HuH-7.5 (cell line): Measurements from ENCODE around the gene DDX46.
"Not testable (repeated sequence)": the region's sequence is repeated elsewhere in the genome, so short reads cannot be mapped to it uniquely, and the experiment has no call there.

Experiments
- DNase-seq: peaks from one replicate; pipeline ENCODE4 v3.0.0; 2011; ENCODE audit warnings: low spot score

The DDX46 gene

DNA sequence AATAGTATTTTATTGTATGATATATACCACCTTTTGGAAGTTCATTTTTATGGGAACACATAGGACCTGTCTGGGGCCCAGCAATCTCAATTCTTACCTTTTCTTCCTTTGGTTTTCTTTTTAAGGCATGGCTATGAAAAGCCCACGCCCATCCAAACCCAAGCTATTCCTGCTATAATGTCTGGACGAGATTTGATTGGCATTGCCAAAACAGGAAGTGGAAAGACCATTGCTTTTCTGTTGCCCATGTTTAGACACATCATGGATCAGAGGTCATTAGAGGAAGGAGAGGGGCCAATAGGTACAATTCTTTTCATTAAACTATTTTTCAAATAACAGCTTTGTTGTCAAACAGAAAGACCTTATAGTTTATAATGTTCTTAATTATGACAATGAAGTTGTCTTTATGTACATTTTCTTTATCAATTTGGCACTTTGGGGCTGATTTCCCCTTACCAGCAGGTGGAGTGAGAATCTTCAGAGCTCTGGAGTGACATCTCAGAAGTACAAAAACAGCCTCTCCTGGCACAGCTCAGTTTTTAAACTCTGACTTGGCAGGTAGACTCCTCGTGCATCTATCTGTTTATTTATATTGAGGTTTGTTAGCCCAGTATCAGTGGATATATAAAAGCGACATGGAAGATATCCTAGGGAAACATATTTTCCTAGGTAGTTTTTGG lies 25.8 kb downstream of the DDX46 start:
- DNase-seq, result no peak

DNA sequence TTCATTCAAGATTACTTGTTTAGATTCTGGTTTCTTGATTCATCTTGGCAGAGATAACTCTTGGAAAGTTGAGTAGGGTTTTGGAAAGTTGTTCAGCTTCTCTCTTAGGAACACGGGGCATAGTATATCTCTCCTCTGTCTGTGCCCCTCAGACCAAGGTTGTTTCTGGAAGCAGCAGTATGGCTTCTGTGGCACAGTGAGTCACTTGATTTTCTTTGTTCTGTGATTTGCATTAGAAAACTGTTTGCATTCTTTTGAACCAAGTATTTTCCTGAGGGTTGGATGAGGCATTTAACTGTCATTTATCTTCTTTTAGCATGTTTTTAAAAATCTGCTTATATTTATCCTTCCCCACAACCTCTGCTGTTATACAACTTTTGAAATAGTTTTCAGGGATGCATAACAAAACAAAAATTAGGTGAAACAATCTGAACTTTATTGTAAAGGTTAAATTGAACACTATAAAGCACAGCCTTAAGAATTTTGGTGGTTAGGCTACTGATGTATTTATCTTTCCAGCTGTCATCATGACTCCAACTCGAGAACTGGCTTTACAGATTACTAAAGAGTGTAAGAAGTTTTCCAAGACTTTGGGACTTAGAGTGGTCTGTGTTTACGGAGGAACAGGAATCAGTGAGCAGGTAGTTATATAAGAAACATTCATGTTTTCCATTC lies 26.5 kb downstream of the DDX46 start:
- DNase-seq, result no peak

DNA sequence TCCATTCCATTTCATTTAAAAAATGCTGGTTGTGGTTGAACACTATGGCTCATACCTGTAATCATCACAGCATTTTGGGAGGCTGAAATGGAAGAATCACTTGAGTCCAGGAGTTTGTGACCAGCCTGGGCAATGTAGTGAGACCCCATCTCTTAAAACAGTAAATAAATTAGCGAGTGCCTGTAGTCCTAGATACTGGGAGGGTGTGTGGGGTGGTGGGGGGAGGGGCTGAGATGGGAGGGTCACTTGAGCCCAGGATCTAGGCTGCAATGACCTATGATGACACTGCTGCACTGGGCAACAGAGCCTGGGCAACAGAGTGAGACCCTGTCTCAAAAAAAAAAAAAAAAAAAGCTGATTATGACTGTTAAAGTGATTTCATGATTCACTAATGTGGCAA lies 29.1 kb downstream of the DDX46 start:
- DNase-seq, result no peak

DNA sequence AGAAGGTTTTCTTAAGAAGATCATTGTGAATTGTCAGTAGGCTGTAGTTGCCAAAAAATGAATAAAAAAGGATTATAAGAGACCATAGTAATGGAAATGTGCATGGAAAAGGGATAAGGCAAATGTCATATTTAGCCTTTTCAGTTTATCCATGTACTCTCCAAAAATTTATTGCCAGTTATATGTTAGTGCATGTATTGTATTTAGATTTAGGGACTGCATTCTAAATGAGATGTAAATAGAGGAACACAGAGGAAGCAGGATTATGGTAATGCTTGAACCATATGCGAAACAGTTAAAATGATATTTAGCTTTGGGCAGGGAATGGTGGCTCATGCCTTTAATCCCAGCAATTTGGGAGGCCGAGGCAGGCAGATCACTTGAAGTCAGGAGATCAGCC lies 33.0 kb downstream of the DDX46 start:
- DNase-seq, result no peak

DNA sequence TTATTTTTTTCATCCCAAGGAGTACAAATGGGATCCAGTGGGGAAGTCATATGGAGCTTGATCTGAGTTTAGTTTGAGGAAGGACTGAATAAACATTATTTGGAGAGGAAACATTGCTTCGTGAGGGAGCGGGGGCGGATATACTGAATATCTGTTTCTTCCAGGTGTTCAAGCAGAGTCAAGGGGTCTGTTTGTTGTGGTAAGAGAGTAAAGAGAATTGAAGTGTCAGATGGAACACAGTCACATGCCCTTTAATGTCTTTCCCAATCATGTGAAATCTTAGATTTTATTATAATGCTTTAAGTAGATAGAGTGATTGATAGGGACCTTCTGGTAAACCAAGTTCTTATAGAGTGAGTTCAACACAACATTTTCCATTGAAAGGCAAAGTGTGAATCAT lies 33.7 kb downstream of the DDX46 start:
- no peak for DNase-seq

DNA sequence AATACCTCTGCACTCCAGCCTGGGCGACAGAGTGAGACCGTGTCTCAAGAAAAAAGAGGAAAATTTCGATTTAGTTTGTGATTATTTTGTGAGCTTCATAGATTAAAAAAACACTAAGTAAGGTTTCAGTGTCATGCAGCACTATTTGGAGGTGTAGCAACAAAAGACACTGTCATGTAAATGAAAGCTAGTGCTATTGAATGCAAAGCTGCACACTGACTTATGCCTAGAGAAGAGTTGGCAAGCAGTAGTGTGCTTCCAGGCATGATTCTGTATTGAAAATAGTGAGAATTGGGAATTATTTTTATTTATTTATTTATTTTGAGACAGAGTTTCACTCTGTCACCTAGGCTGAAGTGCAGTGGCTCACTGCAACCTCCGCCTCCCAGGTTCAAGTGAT lies 34.5 kb downstream of the DDX46 start:
- DNase-seq, result no peak

DNA sequence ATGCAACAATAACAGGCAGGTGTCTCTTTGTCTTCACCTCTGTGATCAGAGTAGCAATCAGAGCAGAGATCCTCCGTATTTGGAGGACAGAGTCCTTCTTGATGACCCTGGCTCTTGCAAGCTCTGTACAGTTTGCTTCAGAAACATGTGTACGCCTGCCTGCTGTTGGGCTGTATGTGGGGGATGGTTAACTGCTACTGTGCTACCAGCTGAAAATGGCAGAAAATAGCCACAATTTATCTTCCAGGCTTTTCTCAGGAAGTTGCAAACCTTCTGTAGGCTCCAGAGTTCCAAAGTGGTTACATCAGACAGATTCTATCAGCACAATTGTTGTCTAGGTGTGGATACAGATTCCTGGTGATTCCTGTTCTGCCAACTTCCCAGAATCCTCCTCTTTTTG lies 35.5 kb downstream of the DDX46 start:
- no peak for DNase-seq

DNA sequence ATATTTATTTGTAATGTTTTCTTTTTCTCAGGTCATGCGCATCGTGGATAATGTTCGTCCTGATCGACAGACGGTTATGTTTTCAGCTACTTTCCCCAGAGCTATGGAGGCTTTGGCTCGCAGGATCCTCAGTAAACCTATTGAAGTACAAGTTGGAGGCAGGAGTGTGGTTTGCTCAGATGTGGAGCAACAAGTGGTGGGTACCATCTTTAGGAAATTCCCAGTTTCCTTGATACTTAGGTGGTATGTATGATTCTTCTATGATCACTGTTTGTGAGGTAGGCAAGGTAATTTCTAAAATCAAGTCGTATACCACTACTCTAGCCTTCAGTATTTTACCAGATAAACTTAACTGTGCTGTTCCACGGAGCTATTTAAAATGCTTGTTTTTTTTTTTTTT lies 36.2 kb downstream of the DDX46 start:
- DNase-seq, result no peak

DNA sequence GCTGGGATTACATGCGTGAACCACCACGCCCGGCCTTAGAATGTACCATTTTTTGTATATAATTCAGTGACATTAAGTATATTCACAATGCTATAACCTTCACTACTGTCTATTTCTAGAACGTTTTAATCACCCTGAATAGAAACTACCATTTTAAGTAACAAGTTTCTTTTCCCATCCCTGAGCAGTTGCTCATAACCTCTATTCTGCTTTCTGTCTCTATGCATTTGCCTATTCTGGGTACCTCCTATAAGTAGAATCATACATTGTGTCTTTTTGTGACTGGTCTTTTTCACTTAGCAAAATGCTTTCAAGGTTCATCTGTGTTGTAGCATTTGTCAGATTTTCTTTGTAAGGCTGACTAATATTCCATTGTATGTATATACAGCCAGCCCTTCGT lies 39.9 kb downstream of the DDX46 start:
- no peak for DNase-seq

DNA sequence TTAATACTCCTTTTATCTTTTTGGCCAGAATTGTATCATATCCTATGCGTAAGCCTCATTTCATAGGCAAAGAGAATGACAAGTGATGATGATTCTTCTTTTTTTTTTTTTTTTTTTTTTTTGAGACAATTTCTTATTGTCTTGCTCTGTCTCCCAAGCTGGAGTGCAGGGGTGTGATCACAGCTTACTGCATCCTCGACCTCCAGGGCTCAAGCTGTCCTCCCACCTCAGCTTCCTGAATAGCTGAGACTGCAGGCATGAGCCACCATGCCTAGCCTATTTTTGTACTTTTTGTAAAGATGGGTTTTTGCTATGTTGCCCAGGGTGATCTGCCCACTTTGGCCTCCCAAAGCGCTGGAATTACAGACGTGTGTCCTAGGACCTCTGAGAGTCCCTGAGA lies 45.2 kb downstream of the DDX46 start:
- DNase-seq, result no peak

DNA sequence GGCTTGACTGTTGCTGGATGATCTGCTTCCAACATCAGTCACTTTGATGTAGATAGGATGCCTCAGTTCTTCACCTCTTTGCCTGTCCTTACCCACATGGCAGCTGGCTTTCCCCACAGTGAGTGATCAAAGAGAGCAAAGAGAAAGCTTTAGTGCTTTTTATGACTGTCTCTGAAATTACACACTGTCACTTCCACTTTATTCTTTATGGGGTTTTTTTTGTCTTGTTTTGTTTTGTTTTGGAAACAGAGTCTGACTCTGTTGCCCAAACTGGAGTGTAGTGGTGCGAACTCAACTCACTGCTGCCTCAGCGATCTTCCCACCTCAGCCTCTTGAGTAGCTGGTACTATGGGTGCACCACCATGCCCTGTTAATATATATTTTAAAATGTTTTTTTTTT lies 54.8 kb downstream of the DDX46 start:
- no peak for DNase-seq

DNA sequence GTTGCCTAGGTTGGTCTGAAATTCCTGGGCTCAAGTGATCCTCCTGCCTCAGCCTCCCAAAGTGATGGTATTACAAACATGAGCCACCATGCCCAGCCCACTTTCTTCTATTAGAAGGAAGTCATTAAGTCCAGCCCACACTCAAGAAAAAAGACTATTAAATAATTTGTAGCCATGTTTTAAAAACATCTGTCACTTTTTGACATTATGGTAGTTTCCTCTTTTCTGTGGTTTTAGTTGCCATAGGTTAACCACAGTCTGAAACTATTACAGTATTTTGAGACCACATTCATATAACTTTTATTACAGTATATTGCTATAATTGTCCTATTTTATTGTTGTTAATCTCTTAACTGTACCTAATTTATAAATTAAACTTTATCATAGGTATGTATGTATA lies 55.2 kb downstream of the DDX46 start:
- DNase-seq, result no peak

DNA sequence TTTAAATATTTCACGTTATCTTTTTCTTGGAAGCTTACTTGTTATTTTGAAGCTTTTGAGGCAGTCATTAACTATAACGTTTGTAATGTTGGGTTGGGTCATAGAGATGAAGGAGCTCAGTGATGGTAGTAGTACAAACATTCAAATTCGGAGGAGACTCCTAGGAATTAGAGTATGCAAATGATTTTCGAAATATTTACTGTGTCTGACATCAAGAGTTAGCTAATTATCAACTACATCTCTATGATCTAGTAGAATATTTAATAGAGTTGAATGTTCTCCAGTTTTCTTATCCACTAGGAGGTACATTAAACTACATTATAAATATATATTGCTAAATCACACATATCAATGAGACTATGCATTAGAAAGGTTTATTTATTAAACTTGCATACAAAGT lies 58.4 kb downstream of the DDX46 start:
- no peak for DNase-seq

DNA sequence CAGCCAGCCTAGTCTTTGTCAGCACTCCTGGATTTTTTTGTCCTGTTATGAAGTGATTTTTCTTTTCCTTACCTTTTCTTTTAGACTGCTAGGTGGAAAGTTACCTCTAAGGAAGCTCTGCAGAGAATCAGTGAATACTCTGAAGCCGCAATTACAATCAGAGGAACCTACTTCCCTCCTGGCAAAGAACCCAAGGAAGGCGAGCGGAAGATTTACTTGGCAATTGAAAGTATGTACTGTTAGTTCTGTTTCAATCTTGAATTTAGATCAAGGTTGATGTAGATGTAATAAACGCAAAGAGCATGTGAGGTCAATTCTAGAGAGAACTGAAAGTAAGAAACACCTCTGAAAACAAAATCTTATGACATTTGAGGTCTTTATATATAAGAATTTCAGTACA lies 60.2 kb downstream of the DDX46 start:
- no peak for DNase-seq

DNA sequence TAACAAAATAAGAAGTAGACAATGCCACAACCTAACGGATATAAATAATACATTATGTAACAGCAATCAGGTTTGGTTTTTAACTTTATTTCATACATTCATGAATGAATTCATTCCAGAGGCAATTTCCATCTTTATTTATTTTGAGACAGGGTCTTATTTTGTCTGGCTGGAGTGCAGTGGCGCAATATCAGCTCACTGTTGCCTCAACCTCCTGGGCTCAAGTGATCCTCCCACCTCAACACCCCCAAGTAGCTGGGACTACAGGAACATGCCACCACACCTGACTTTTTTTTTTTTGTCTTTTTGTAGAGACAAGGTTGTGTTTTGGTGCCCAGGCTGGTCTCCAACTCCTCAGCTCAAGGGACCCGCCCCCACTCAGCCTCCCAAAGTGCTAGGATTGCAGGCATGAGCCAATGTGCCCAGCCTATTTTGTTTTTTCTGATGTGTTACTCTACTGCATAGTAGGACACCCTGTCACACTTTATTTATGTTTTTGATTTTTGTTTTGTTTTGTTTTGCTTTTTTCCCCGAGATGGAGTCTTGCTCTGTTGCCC lies 60.9 kb downstream of the DDX46 start:
- DNase-seq, result no peak

DNA sequence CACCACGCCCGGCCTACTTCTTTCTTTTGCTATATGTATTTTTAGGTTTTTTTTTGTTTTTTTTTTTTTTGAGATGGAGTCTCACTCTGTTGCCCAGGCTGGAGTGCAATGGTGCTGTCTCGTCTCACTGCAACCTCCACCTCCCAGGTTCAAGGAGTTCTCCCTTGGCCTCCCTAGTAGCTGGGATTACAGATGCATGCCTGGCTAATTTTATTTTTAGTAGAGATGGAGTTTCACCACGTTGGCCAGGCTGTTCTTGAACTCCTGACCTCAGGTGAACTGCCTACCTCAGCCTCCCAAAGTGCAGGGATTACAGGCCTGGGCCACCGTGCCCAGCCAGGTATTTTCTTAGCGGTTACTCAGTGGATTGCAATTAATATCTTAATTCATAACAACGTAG lies 63.3 kb downstream of the DDX46 start:
- no peak for DNase-seq

DNA sequence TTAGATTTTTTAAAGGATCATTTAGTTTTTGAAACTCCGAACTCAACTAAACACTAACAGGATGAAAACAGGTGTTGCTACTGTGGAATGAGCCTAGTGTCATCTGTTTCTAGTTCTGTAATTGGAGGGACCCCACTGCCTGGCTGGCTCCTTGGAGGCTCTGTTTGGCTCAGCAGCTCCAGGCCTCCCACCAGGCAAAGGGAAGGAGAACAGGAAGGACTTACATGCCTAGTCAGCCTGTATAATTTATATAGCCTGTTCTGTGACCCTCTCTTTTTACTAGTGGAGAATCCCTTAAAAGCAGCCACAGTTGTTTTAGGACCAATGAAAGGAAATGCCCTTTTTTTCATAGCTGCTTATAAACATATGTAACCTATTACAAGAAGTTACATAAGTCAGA lies 66.1 kb downstream of the DDX46 start:
- DNase-seq, result no peak

DNA sequence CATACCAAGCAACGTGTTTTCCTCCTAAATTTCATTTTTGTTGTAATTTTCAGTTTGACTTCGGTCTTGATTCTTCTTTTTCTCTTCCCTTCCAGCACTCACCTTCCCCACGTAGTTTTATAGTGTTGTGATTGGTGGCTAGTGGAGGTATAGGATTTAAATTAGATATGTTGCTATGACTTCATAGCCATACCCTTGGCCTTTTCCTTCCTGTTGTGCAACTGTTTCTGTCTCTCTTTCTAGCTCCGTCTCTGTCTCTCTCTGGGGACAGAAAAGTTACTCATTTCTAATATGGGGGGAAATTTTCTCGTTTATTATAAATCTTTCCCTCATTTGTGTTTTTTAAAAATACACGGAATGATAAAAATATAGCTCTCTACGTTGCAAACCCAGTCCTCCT lies 66.6 kb downstream of the DDX46 start:
- no peak for DNase-seq

DNA sequence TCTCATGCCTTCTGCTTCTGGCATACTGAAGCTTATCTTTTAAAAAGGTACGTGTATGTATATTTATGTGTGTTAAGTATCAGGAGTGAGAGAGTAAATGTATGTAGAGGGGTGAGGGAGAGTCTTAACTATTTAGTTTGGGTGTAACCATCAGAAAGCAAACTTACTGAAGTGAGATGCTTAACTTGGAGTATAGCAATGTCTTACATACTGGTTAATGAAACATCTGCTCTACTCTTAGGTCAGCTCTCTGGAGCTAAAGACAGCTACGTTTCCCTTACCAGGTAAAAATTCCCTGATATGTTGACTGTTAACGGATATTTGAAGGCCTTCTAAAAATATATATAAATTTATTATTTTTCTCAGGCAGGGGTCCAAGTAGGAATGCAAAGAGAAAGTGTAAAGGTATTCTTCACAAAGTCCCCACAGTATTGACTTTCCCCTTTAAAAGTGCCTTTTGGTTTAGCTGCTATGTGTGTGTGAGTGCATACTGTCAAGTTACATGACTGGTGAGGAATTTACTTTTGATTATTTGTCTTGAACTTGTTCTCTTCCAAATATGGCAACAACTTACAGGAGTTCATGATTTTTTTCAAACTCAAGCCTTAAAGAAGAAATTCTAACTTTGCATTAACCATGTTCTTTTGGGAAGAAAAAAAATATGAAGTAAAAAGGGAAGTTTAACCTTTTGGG lies 74.9 kb downstream of the DDX46 start:
- DNase-seq, result no peak

DNA sequence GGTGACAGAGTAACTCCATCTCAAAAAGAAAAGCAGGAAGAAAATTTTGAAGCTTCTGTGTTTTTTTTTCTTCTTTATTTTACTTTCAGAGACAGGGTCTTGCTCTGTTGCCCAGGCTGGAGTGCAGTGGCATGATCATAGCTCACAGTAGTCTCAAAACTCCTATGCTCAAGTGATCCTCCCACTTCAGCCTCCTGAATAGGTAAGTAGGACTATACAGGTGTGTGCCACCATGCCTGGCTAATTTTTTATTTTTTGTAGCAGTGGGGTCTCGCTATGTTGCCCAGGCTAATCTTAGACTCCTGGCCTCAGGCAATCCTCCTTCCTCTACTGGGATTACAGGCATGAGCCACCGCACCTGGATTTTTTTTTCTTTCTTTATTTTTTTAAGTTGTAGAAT lies 77.0 kb downstream of the DDX46 start:
- no peak for DNase-seq

DNA sequence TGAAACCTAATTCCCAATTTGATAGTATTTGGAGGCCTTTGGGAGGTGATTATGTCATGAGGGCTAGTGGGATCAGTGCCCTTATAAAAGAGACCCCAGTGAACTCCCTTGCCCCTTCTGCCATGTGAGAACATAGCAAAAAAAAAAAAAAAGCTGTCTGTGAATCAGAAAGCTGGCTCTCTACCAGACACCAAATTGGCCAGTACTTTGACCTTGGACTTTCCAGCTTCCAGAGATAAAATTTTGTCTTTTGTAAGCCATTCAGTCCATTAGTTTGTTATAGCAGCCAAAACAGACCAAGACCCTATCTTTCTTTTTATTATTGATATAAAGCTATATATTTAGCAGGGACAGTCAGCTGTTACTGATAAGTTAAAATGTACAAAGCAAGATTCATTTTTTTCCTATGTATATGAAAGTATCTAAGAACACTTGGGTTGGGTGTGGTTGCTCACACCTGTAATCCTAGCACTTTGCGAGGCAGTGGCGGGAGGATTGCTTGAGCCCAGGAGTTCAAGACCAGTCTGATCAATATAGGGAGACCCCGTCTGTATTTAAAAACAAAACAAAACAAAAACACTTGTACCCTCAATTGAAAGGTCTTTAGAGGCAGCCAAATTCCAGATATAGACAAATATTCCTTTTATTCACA lies 79.1 kb downstream of the DDX46 start:
- DNase-seq, result no peak

DNA sequence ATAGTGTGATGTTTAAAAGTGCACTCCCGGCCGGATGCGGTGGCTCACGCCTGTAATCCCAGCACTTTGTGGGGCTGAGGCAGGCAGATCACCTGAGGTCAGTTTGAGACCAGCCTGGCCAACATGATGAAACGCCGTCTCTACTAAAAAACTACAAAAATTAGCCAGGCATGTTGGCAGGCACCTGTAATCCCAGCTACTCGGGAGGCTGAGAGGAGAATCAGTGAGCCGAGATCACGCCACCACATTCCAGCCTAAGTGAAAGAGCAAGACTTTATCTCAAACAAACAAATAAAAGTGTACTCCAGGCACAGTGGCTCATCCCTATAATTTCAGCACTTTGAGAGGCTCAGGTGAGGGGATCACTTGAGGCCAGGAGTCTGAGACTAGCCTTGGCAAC lies 79.8 kb downstream of the DDX46 start:
- not testable (repeated sequence) for DNase-seq

DNA sequence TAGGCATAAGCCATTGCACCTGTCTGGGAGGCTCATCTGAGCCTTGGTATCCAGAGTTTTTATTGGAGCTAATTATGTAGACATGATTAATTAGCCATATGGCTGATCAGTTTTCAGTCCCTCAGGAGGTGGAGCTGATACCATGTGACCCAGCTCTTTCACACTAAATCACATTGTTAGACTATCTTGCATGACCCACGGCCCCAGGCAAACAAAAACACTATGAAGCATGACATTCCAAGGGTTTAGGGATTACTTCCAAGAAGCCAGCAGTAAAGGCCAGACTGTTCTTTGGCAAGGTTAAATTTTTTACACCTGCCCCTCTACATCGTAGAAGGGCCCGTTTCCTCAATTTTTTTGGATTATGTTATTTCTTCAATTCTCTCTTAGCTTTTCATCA lies 82.2 kb downstream of the DDX46 start:
- no peak for DNase-seq
